Motor neuron (in vitro differentiated cells): ENCODE results near the gene PPIF. TPM values are rescaled to one million over a fixed set of nuclear protein-coding genes. Genes with fewer than 3 reads are reported as not detected.
A peak's percentile ranks its signal among the peaks of the same experiment; 100 is the strongest.

Experiments used
- ATAC-seq, 8 experiments: fragments of 200-7000 bp; cut with Tn5 transposase; replicated peaks in 6 of 8; 2 replicates each; pipeline ENCODE4 v1.8.0; 2021; ENCODE audit warnings: mild to moderate bottlenecking in 8 of 8, moderate library complexity in 8 of 8
- H3K27ac ChIP-seq, 2 donors: fragments of 250-450 bp; sonication (Bioruptor Pico); 2 replicates each; pipeline ENCODE4 v1.9.0; 2021; ENCODE audit warnings: antibody characterized with exemption in 2 of 2, mild to moderate bottlenecking in 2 of 2, moderate library complexity in 1 of 2
- H3K4me1 ChIP-seq, 2 donors: fragments of 250-450 bp; sonication (Bioruptor Pico); replicated peaks in 1 of 2; 2 replicates each; pipeline ENCODE4 v1.6.1; 2021; ENCODE audit warnings: antibody characterized with exemption in 2 of 2, mild to moderate bottlenecking in 2 of 2, moderate library complexity in 1 of 2
- H3K4me3 ChIP-seq, 5 donors: fragments of 250-450 bp; sonication (Bioruptor Pico); 2 replicates each; pipeline ENCODE4 v1.9.0; 2021; ENCODE audit warnings: antibody characterized with exemption in 5 of 5, mild to moderate bottlenecking in 5 of 5, moderate library complexity in 4 of 5
- WGBS, 10 experiments: fragments of 450-650 bp; shearing (Covaris generic); methylation state at CpG; one replicate each; pipeline ENCODE4 v1.0.0; 2022; 5-methylcytosine and 5-hydroxymethylcytosine counted together
- in situ Hi-C, 9 experiments: fragments of 400-800 bp; cut with MboI; loops; one replicate each; pipeline ENCODE4 v1.15.0; 2021; ENCODE audit warnings: low sequenced_read_pairs in 9 of 9, low pct_unique_long_range_greater_than_20kb in 2 of 9; ENCODE audit not compliant: unreplicated experiment in 9 of 9
- total RNA-seq, 8 experiments: library from RNA; unstranded; fragments of 300-600 nt; gene quantifications; 2 replicates each; pipeline versions ENCODE4 v1.2.3 to v1.2.4, GENCODE V29; 2022

The PPIF gene
- total RNA-seq, result 10 to 100 TPM; 10.3 to 90.8 (median 22.2) TPM

DNA sequence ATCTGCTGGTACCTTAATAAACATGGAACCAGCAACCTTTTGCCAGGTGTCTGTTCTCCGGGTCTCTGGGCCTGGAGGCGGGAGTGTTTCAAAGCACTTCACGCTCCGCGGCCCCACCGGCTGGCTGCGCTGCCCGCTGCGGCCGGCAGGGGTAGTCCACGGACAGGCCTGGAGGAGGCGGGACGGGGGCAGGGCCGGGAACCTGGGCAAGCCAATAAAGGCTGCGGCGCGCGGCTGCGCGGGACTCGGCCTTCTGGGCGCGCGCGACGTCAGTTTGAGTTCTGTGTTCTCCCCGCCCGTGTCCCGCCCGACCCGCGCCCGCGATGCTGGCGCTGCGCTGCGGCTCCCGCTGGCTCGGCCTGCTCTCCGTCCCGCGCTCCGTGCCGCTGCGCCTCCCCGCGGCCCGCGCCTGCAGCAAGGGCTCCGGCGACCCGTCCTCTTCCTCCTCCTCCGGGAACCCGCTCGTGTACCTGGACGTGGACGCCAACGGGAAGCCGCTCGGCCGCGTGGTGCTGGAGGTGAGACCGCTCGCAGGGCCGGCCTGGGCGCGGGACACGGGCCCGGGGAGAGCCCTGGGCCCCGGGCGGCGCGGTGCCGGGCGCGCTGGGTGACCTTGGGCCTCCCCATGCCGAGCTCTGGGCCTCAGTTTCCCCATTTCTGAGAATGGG, at the start of gene PPIF:
Gene PPIF, plus strand, starts transcription at position 244 of the 668 bp plus-strand sequence. Its CDS starts 80 bp downstream, at position 324.
- Histone ChIP-seq H3K4me3 (peak within 1 kb of the TSS; percentile 62 to 75 (median 64)), H3K4me1 (peaks cover 14 to 17% of the 10 kb centered on the region in 2 donors), H3K27ac (peak within 1 kb of the TSS; percentile 29 to 68)
- peak; percentile 72 to 93 (median 91) for ATAC-seq
- WGBS, 10 experiments, result 0 to 4% (median 1%) methylated on average over 6 to 19 of the region's 77 CpGs; no CpG with 5 or more reads in 6 of the 10 experiments
- in situ Hi-C loops, result no loop called here

- ATAC-seq, result peak; percentile 85 to 98 (median 96)
Observed at GRCh38 chr10:79298403-79299244, 48.6 kb upstream of the PPIF start.

DNA sequence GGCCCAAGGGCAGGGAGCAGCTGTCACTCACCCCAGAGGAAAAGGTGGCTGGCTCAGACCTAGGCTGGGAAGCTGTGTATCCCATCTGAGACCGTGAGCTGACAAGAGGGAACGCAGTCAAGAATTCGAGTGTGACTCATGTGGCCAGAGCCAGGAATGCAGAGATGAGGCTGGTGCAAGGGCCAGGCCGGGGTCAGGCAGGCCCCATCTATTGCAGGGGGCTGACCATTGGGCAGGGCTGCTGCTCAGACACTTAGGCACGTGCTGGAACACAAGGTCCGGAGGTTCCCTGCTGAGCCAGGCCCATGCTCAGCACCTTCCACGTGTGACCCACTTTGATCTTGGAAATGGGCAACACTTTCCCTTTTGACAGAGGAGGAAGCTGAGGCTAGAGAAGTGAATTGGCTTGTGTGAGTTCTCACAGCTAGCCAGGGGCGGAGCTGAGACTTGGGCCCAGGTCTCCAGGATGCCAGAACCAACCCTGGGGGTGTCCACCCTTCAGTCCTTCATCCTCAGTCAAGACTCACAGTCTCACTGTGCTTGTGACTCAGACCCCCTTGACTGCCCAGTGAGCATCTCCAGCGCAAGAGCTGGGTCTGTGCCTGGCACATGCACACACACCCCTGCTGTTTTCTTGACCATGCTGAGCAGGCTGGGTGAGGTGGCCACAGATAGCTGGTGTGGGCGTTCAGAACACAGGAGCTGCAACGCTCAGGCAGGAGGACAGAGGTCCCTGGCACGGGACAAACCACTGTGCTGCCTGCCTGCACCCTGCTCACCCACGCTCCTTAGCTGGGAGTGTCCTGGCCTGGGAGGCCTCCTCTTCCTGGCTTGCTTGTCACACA, 47.6 kb upstream of the PPIF start:
- in situ Hi-C loops, result no loop called here
- H3K4me3 ChIP-seq, result no peak overlapping the region
- H3K4me1 ChIP-seq, result peaks cover 0 to 4% of the 10 kb centered on the region in 2 donors
- peak overlapping the region in 1 of 2 donors; percentile 85 for H3K27ac ChIP-seq
- peak in 5 of 8 experiments; percentile 1 to 53 (median 8) for ATAC-seq
- WGBS, 10 experiments, result 88 to 100% (median 88%) methylated on average over 1 to 5 of the region's 13 CpGs; no CpG with 5 or more reads in 7 of the 10 experiments

More at GRCh38 chr10:79298403-79299244, 48.6 kb upstream of the PPIF start:
- Histone ChIP-seq H3K27ac (peak overlapping the region; percentile 10 to 85), H3K4me3 (no peak overlapping the region), H3K4me1 (peaks cover 0 to 4% of the 10 kb centered on the region in 2 donors)
- in situ Hi-C loops, result no loop called here
- WGBS, 10 experiments, result 0 to 100% (median 100%) methylated on average over 2 to 9 of the region's 27 CpGs; no CpG with 5 or more reads in 6 of the 10 experiments

DNA sequence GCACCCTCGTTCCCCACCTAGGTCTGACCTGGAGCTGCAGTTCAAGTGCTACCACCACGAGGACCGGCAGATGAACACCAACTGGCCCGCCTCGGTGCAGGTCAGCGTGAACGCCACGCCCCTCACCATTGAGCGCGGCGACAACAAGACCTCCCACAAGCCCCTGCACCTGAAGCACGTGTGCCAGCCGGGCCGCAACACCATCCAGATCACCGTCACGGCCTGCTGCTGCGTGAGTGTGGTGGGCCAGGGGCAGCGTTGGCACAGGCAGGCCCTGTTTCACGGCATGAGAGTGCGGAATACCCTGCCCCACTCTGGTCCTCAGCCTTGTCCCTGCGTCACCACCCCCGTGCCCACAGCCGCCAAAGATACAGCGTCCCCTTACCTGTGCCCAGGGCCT, 46.6 kb upstream of the PPIF start:
- Histone ChIP-seq H3K4me3 (no peak overlapping the region), H3K4me1 (peaks cover 0 to 4% of the 10 kb centered on the region in 2 donors), H3K27ac (no peak overlapping the region)
- 94 to 100% methylated on average over 5 to 10 of the region's 24 CpGs; no CpG with 5 or more reads in 8 of the 10 experiments for WGBS, 10 experiments
- ATAC-seq, result no peak
- in situ Hi-C loops, result no loop called here

DNA sequence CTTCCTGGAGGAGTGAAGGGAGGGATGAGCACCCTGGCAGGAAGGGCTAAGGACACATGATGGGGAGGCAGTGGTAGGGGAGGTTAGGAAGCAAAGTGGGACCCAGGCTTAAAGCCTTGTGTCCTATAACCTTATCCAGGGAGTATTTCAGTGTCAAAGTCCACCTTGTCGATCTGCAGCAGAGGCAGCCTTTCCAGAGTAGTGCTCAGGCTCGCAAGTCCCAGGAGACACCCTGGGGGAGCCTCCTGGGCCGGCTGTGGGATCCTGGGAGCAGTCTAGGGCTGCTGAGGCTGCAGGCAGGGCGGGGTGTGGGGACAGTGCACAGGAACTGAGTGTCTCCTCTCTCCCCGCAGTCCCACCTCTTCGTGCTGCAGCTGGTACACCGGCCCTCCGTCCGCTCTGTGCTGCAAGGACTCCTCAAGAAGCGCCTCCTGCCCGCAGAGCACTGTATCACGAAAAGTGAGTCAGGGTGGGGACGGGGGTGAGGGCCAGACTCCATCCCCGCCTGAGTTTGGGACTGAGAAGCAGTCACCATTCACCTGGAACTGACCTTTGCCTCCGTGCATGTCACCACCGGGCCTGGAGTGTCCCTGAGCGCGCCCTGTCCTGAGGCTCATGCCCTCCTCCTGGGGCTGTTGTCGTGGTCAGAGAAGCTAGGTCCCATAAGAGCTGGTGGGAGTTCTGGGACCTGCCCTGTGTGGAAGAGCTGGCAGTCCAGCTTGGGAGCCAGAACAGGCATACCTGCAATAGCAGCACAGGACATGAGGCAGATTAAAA, 45.3 kb upstream of the PPIF start:
- ATAC-seq, result no peak
- in situ Hi-C loops, result no loop called here
- WGBS, 10 experiments, result 80 to 100% (median 100%) methylated on average over 1 to 12 of the region's 19 CpGs; no CpG with 5 or more reads in 6 of the 10 experiments
- peaks cover 0 to 4% of the 10 kb centered on the region in 2 donors for H3K4me1 ChIP-seq
- H3K4me3 ChIP-seq, result no peak overlapping the region
- H3K27ac ChIP-seq, result no peak overlapping the region

- in situ Hi-C loops, result no loop called here
- Histone ChIP-seq H3K4me1 (no peaks in the 10 kb centered on the region), H3K27ac (no peak overlapping the region), H3K4me3 (no peak overlapping the region)
- ATAC-seq, result no peak
- WGBS, 10 experiments, result 60 to 100% (median 92%) methylated on average over 1 to 8 of the region's 25 CpGs; no CpG with 5 or more reads in 2 of the 10 experiments
Observed at GRCh38 chr10:79303631-79304478, 43.4 kb upstream of the PPIF start.

- ATAC-seq, result no peak
- in situ Hi-C loops, result no loop called here
- Histone ChIP-seq H3K27ac (no peak overlapping the region), H3K4me1 (no peaks in the 10 kb centered on the region), H3K4me3 (no peak overlapping the region)
- 17 to 100% (median 84%) methylated on average over 1 to 3 of the region's 6 CpGs; no CpG with 5 or more reads in 4 of the 10 experiments for WGBS, 10 experiments
Observed at GRCh38 chr10:79304479-79305087, 42.7 kb upstream of the PPIF start.

- no peak for ATAC-seq
- no peaks in the 10 kb centered on the region for H3K4me1 ChIP-seq
- no peak overlapping the region for H3K27ac ChIP-seq
- in situ Hi-C loops, result no loop called here
- no peak overlapping the region for H3K4me3 ChIP-seq
- 60% methylated on average over 1 of the region's 8 CpGs; no CpG with 5 or more reads in 9 of the 10 experiments for WGBS, 10 experiments
Observed at GRCh38 chr10:79305515-79305914, 41.8 kb upstream of the PPIF start.

GRCh38 chr10:79305988-79306387, 41.3 kb upstream of the PPIF start:
- WGBS, 10 experiments, result 90% methylated on average over 2 of the region's 15 CpGs; no CpG with 5 or more reads in 9 of the 10 experiments

DNA sequence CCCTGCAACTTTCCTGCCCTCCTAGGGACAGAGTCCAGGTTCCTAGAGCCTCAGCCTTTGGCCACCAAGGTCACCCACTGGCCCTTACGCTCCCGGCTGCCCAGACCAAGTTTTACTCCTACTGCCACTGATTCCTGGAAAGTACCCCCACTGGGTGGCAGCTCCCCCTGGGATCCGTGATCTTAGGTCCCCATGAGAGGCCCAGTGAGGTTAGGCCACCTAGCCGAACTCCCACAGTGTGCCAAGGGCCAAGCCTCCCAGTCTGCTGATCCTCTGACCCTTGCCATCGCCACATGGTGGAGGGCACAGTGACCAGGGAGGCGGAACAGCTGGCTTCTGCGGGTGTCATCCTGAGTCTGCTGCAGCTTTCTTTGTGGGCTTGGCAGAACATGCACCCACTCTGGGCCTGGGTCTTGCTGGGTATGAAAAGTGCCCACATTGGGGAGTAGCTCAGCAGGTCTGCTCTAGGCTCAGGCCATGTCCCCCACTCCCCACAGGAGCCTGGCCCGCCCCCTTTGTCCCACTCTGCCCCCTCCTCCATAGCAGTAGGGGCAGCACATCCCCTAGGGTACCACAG, 40.5 kb upstream of the PPIF start:
- in situ Hi-C loops, result no loop called here
- H3K27ac ChIP-seq, result no peak overlapping the region
- 20 to 100% (median 83%) methylated on average over 1 to 4 of the region's 8 CpGs; no CpG with 5 or more reads in 5 of the 10 experiments for WGBS, 10 experiments

More at GRCh38 chr10:79305988-79306387, 41.3 kb upstream of the PPIF start:
- Histone ChIP-seq H3K4me1 (no peaks in the 10 kb centered on the region), H3K4me3 (no peak overlapping the region), H3K27ac (no peak overlapping the region)
- ATAC-seq, result no peak
- in situ Hi-C loops, result no loop called here

DNA sequence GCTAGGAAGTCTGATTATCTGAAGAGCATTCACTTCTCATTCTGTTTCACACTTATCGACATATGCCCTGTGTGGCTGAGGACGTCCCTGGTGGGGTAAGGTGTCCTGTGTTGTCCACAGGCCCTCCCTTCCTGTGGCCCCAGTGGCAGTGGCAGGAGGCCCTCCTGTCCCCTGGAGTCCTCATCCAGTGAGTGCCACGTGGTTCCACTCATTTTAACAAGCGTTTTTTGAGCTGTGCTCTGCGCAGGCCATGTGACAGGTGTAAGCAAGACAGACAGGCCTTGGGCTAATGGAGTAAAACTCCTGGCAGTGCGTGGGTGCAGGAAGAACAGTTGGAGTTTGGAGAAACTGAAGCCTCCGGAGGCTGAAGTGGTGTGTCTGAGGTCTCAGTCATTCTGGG, 39.3 kb upstream of the PPIF start:
- Histone ChIP-seq H3K27ac (no peak overlapping the region), H3K4me3 (no peak overlapping the region), H3K4me1 (peaks cover 0 to 3% of the 10 kb centered on the region in 2 donors)
- ATAC-seq, result no peak
- in situ Hi-C loops, result no loop called here
- WGBS, 10 experiments, result 60 to 100% (median 93%) methylated on average over 1 to 6 of the region's 7 CpGs; no CpG with 5 or more reads in 4 of the 10 experiments

More for the DNA sequence above, 40.5 kb upstream of the PPIF start:
- Histone ChIP-seq H3K4me1 (no peaks in the 10 kb centered on the region), H3K4me3 (no peak overlapping the region)
- ATAC-seq, result no peak
